Amygdala (tissue), 56 donors: Measurements from ENCODE around the gene ARVCF.
A peak's percentile ranks its signal among the peaks of the same experiment; 100 is the strongest.

Source experiments
- DNase-seq, 56 donors: peaks; one replicate each; lab custom pipeline; 2025; lab: John Stamatoyannopoulos, UW

ARVCF gene

DNA sequence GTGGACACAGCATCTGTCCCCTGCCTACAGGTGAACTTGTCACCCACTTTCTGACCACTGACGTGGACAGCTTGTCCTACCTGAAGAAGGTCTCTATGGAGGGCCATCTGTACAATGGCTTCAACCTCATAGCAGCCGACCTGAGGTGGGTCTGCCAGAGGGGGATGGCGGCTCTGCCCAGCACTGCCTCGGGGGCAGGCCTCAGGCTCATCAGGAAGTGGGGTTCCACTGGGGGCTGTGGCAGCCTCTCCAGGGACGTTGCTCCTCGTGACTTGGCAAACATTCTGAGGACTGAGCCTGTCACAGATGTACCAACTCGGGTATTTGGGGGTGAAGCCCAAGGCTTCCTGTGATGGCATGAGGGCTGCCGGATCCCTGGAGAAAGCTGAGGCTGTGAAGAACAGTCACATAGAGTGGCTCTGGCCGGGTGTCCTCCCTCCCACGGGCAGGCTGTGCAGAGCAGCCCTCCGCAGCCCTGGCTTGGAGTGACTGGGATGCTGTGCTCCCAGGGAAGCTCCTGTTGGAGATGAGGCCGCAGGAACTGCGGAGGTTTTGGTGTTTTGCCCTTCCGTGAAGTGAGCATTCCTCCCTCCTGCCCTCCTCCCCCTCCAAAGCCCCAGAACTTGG lies 36.9 kb upstream of the ARVCF start:
- DNase-seq, result no peak

DNA sequence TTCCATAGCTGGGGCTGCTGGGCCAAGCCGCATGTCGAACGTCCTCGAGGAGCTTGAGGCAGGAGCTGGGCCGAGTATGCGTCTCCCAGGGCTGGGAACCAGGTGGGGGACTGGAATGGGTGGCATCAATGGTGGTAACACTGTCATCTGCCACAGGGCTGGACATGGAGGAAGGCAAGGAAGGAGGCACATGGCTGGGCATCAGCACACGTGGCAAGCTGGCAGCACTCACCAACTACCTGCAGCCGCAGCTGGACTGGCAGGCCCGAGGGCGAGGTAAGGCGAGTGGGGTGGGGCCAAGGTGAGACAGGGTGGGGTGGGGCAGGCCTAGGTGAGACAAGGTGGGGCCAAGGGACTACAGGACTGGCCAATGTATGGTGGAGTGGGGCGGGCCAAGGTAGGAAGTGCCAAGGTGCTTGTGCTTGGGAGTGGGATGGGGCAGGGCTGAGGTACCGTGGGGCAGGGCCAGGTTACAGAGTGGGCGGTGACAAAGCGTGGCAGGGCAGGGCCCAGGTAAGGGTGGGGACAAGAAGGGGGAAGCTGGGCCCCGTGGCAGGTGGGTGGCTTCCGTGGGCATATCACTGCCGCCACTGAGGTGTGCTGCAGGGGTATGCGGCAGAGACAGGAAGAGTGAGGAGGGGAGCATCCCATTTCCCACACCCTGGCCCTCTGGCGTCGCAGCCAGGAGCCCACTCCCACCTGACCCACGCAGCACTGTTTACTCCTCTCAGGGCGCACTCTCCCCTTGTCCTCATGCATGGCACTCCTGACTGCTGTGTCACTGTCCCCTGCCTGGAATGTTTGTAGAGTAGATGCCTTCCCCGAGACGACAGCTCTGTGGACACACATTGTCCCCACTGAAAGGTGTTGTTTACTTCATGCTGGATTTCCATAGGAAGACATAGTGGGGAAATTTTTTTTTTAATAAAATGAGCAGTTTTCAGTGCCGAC lies 36.0 kb upstream of the ARVCF start:
- no peak for DNase-seq

DNA sequence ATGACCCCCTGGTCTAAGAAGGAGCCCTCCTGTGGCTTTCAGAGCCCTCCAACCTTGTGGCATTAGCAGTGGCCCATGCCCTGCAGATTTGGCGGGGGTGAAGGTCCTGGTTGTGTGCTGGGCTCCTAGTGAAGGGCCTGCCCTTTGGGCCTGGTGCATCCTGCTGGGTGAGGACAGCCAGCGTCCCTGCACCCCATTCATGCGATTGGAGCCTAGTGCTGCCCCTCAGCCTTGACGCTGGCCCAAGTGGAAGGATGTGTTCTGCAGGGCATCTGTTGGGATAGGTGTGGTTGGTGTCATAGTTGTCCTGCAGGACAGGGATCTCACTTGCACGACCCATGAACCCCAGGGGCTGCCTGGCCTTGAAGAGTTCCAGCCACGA lies 35.3 kb upstream of the ARVCF start:
- no peak for DNase-seq

DNA sequence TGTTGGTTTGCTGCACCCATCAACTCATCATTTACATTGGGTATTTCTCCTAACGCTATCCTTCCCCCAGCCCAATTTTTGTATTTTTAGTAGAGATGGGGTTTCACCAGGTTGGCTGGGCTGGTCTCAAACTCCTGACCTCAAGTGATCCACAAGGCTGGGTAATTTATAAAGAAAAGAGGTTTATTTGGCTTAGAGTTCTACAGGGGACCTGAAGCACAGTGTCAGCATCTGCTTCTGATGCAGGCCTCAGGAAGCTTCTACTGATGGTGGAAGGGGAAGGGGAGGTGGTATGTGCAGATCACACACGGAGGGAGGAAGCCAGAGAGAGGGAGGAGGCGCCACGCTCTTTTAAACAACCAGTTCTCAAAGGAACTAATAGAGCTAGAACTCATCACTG lies 30.1 kb upstream of the ARVCF start:
- no peak for DNase-seq

DNA sequence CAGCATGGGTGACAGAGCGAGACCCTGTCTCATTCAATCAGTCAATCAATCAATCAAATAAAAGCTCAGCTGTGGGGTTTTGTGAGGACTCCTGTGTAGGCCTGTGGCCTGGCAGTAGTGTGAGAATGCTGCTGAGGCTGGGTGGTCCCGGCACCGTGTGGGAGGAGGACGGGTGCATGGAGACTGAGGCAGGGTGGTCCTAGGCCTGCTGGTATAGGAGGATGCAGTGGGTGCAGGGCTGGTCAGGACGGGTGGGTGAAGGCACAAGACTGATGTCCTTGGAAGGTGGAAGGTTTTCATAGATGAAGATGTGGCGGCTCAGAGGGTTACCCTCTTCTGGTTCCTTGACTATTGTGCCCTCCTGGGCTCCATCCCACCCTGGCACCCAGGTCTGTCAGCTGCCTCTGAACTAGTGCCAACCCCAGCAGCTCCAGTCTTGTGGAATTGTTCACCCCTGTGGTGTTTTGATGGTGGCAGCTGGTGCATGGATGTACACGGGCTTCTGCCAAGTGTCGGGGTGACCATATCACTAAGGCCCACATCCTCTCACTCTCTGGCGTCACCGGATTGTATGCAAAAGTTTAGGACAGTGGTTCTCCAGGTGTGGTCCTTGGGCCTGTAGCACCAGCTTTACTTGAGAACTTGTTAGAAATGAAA lies 28.0 kb upstream of the ARVCF start:
- DNase-seq, result no peak

DNA sequence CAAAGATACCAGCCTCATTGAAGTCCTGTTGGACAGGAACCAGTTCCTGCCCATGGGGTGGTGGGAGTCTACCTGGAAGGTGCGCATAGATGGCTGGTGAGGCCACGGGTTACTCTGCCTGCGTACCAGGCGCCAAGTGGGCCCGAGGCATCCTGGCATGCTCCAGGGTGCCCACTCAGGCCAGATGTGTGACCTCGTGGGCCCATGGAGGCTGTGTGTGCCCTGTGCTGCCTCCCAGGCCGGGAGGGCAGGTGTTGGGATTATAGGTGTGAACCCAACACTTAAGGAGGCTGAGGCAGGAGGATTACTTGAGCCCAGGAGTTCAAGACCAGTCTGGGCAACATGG lies 27.3 kb upstream of the ARVCF start:
- no peak for DNase-seq

DNA sequence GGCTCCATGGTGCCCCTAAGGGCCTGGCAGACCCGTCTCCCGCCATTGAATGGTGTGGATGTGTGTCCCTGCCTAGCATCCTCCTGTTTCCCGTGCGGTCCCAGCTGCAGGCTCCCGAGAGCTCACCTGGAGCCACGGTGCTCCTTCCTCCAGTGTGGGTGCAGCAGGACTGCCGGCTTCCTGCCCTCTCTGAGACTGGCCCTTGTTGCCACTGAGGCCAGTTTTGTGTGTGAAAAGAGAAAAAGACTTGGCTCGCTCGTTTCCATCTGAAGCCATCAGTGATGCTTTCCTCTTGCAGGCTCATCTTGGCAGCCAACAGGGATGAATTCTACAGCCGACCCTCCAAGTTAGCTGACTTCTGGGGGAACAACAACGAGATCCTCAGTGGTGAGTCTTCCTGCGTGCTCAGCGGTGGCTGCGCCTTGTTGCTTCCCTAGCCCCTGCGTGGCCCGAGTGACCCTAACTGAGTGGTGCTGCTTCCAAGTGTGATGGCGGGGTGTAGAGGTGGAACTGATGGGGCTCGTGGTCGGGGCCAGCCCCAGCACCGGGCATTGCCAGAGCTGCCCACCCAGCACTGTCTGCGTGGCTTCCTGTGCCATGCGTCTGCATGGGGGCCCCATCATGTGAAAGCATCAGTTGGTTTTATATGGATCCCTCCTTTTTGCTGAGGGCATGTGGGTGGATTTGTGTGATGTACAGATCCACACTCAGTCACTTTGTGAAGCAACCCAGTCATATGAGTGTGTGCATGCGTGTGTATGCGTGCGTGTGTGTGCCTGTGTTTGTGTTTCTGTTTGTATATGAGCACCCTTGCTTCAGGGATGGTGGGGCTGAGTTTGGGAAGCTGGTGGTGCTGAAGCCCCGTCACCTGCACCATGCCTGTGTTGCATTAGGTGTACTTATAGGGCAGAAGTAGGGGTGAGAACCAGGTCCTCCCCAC lies 26.7 kb upstream of the ARVCF start:
- DNase-seq, result no peak

DNA sequence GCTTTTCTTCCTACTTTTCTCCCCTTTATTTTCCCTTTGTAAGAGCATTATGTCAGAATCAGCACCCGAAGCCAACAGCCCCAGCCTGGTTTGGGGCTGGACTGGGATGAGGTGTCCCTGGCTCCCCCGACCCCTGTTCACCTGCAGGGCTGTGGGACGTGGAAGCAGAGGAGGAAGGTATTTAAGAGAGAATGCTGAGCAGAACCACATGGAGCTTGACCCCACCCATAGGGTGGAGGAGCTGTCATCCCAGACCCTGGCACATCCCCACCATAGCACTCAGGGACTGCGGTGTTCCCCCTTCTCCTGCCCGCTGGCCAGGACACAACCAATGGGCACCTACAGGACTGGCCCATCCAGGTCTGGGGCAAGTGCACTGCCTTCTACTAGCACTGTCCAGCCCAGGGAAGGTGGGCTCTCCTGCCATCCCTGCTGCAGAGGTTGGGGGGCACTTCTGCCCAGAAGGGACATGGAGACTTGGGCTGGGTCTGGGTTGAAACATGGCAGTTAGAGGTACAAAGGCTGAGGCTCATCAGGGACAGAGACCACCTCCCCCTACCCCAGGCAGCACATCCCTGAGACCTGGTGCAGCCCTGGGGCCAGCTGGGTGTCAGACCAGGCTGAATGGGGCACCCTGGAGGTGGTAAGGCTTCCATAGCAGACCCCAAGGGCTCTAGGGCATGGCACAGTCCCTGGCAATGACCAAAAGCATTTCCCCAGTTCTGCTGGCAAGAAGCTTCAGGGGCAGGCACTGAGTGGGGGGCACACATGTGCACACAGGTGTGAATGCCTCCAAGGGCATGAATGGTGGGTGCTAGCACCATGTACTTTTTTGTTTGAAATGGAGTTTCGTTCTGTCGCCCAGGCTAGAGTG lies 23.9 kb upstream of the ARVCF start:
- DNase-seq, result no peak

DNA sequence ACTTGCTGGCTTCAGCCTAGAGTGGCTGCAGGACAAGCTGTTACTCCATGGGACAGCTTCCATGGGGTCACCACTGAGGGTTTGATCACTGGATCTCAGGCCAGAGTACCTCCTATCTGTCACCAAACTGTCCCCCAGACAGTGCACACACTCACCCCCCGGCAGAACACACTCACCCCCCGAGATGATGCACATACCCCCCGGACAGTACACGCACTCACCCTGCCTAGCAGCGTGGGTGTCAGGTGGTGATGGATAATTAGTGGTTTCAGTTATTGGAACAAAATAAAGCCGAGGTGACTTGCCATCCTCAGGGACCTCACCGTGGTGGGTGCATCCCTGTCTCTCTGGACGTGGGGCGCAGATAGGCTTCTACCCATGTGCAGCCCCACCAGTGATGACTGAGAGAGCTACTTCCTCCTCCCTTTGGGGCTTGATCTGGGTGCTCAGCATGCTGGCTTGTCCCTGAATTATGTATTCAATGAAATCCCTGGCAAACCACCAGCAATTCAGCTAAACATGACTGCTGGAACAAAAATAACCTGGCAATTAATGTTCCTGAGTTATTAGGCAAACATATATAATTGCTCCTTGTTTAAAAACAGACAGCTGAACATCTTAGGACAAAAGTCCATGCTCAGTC lies 23.2 kb upstream of the ARVCF start:
- DNase-seq, result no peak

DNA sequence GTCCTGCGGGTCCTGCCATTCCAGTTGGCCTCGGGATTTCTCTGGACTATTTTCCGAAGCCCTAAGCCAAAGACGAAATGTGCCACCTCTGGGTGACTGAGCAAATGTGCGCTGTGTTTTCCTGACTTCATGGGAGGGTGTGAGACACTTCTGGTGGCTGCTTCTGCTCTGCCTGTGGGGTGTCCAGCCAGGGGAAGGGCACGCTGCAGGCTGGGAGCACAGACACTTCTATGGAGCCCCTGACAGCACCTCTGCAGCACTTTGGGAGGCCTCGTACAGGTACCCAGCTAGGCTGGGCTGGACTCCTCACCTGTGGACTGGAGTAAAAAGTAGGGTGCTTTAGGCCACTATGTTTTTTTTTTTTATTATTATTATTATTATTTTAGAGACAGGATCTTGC lies 22.0 kb upstream of the ARVCF start:
- no peak for DNase-seq

DNA sequence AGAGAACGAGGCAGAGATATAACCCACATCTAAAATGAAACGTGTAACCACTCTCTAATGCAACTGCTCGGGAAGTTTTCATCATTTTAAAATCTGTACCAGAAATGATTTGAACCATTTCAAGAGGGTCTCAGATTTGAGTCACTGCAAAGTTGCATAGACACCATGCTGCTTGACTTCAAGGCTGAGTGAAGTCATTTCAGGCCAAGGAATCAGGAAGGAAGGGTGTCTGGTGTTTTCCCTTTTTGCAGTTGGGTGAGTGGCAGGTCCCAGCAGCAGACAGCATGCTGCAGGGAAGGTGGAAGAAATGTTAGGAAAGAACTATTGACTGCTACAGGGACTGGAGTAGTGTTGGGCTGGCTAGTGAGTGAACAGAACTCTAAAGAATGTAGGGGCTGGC lies 20.8 kb upstream of the ARVCF start:
- no peak for DNase-seq

DNA sequence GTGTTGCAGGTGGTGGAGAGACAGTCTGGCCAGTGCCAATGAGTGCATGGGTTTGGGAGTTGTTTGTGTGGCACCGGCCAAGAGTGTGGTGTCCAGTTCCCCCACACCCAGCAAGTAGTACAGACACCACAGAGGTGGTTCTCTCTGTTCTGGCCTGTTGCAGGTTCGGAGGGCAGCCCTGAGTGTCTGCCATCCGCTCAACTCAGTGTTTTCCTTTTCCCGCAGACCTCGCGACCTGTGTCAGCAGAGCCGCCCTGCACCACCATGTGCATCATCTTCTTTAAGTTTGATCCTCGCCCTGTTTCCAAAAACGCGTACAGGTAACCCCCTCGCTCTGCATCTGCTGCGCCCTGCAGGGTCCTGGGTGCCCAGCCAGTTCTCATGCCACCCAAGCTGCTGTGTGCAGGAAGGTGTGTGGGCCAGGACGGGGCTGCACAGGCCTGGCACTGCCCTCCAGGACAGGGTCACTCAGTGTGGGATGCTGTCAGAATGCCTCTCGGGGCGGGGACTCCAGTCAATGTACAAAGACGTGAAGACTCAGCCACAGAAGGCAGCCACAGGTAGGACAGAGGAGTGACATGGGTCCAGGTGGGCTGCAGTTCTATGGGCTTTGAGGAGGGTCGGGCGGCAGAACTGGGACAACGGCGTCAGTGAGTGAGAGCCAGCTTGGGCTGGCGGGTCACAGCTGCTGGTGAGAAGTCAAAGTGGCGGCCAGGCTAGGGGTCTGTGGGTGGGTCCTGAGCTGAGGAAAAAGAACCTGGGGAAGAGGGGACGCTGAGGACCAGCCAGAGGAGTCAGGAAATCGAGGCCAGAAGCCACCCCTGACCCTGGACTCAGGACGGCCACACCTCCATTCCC lies 20.1 kb upstream of the ARVCF start:
- DNase-seq, result no peak

DNA sequence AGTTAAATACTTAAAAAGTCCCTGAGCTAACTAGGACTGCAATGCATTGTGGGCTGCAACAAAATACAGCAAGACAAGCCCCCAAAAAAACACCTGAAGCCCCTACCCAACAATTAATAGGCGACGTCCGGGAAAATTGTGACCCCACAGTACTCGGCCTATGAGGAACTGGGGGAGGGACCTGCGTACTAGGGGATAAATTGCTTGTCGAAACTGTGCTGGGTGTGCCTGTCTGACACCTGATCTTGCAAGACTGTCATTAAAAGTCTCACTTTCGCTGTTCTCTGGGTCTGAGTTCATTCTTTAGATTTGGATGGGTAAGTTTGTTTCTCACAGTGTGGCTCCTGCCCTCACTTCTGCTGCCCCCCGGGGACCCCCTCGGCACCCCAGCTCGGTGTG lies 19.5 kb upstream of the ARVCF start:
- no peak for DNase-seq

DNA sequence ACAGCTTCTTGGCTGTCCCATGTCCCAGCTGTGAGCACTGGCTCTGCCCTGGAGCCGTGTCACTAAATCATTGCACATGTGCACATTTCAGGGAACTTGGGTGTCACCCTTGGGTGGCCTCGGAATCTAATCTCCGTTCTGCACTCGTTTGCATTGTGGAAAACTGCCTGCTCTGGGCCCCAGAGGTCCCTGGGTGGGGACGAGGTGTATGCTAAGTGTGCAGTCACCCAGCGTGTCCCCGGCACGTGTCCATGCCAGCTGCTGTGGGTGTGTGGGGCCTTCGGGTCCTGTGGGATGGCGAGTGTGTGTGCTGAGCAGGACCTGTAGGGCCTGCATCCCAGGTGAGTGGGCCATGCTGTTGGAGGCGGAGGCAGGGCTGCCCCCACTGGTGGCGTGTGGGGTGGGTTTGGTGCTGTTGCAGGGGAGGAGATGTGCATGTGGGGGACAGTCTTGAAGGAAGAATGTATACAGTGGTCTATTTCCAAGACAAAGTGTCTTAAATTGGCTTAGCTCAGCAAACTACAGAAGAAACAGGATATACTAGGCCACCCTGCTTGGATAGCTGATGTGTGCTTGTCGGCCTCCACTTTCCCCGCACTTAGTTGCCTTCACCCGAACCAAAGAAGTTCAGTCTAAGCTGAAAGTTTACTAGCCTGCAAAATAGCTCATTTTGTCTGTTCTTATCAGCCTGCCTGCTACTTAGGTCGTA lies 18.9 kb upstream of the ARVCF start:
- DNase-seq, result no peak

DNA sequence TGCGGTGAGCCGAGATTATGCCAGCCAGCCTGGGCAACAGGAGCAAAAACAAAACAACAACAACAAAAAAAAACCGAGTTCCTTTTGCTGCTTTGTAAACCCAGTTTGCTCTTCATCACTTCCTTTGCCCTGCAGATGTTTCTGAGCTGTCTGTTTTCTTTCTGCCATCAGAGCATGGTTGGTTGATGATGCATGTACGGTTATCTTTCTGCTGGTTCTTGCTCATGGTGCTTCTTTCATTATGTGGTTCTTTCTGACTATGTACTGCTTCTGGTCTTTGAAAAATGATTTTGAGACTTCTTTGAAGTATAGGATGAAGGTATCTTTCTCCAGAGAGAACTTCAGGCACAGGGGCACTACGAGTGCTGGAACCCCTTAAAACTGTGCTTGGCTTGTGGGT lies 17.5 kb upstream of the ARVCF start:
- DNase-seq, result no peak

DNA sequence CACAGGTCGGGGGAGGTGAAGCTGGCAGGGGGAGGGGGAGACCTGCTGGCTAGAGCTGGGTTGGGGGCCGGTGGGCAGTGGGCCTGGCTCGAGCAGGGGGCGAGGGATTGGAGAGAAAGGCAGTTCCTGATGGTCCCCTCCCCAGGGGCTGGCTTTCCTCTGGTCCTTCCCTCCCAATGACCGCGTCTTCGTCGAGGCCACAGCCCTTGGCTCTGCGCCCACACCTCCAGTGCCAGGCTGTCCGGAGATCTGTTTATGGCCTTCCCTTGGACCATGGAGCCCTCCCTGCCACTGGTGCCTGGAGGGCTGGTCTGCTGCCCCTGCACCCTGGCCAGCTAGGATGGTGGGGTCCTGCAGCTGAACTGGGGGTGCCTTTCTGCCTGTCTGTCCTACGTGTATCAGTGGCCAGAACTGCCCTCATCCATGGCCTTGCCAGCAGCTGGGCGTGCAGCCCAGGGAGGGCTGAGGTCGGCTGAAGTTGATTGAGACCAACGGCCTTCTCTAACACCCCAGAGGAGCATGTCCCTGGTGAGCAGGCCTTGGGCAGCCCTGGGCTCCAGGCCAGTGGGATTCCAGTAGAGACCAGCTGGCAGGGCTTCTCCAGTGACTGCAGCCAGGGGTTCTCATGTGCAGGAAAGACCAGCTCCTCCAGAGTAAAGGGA lies 16.6 kb upstream of the ARVCF start:
- peak in 38 of 56 donors; percentile 12 to 79 (median 51) for DNase-seq

DNA sequence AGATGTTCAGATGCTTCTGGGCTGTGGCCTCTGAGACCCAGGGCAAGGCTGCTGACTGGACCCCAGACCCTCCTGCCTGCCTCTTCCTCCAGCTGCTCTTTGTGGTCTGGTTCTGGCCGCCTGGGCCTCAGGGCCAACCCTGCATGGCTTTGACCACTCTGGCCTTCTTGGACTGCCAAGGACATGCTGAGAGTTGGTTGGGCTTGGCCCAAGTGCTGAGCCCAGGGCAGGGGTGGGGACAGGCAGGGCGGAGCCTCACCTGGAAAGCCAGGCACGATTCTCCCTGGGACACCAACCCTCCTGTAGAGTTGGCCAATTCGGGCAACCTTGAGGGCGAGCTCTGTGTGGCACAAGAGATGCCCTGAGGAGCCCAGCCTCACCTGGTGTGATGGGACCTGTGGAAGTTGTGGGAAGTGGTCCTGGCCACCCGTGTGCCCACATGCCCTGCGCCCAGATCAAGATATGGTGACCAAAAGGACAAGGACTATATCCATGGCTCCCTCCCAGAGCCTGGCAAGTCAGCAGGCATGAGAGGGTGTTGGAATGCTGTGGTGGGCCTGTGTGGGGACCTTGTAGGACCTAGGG lies 15.9 kb upstream of the ARVCF start:
- DNase-seq, result no peak
